ENCODE results near the gene DCDC1. TPM values are rescaled to one million over a fixed set of nuclear protein-coding genes. Genes with fewer than 3 reads are reported as not detected.

DCDC1 gene
- total RNA-seq, 1 donor from 2014 or later, result 0.47 TPM

- no peak for DNase-seq
- no peaks in the 10 kb centered on the region for H3K27me3 Mint-ChIP-seq (ENCODE audit: unreplicated experiment)
- H3K9me3 Mint-ChIP-seq (ENCODE audit: unreplicated experiment), result no peaks in the 10 kb centered on the region
- no peaks in the 10 kb centered on the region for H3K4me1 Mint-ChIP-seq (ENCODE audit: low read depth, unreplicated experiment)
- H3K27ac Mint-ChIP-seq (ENCODE audit: unreplicated experiment), result no peak overlapping the region
- H3K36me3 Mint-ChIP-seq (ENCODE audit: unreplicated experiment), result no peaks in the 10 kb centered on the region
- TF ChIP-seq CTCF (IDR thresholded peaks at IDR 0.05; ENCODE audit: partially characterized antibody, unreplicated experiment), result no peak
- H3K4me3 Mint-ChIP-seq (ENCODE audit: unreplicated experiment), result no peak overlapping the region
Measured at GRCh38 chr11:31248768-31249167, 120.8 kb downstream of the DCDC1 start.

- no peak for TF ChIP-seq CTCF (IDR thresholded peaks at IDR 0.05; ENCODE audit: partially characterized antibody, unreplicated experiment)
- H3K9me3 Mint-ChIP-seq (ENCODE audit: unreplicated experiment), result no peaks in the 10 kb centered on the region
- H3K4me3 Mint-ChIP-seq (ENCODE audit: unreplicated experiment), result no peak overlapping the region
- H3K27ac Mint-ChIP-seq (ENCODE audit: unreplicated experiment), result no peak overlapping the region
- DNase-seq, result no peak
- no peaks in the 10 kb centered on the region for H3K36me3 Mint-ChIP-seq (ENCODE audit: unreplicated experiment)
- no peaks in the 10 kb centered on the region for H3K4me1 Mint-ChIP-seq (ENCODE audit: low read depth, unreplicated experiment)
- H3K27me3 Mint-ChIP-seq (ENCODE audit: unreplicated experiment), result no peaks in the 10 kb centered on the region
Measured at GRCh38 chr11:31247321-31247720, 122.2 kb downstream of the DCDC1 start.

- Mint-ChIP-seq H3K27me3 (ENCODE audit: unreplicated experiment) (no peaks in the 10 kb centered on the region), H3K27ac (ENCODE audit: unreplicated experiment) (no peak overlapping the region), H3K36me3 (ENCODE audit: unreplicated experiment) (no peaks in the 10 kb centered on the region), H3K9me3 (ENCODE audit: unreplicated experiment) (no peaks in the 10 kb centered on the region), H3K4me3 (ENCODE audit: unreplicated experiment) (no peak overlapping the region), H3K4me1 (ENCODE audit: low read depth, unreplicated experiment) (no peaks in the 10 kb centered on the region)
- TF ChIP-seq CTCF (IDR thresholded peaks at IDR 0.05; ENCODE audit: partially characterized antibody, unreplicated experiment), result no peak
- no peak for DNase-seq
Measured at GRCh38 chr11:31246451-31247165, 122.9 kb downstream of the DCDC1 start.

GRCh38 chr11:31243706-31244105 lies 125.8 kb downstream of the DCDC1 start:
- no peak overlapping the region for H3K27ac Mint-ChIP-seq (ENCODE audit: unreplicated experiment)
- H3K4me3 Mint-ChIP-seq (ENCODE audit: unreplicated experiment), result no peak overlapping the region
- H3K4me1 Mint-ChIP-seq (ENCODE audit: low read depth, unreplicated experiment), result no peaks in the 10 kb centered on the region
- no peaks in the 10 kb centered on the region for H3K9me3 Mint-ChIP-seq (ENCODE audit: unreplicated experiment)
- no peak for TF ChIP-seq CTCF (IDR thresholded peaks at IDR 0.05; ENCODE audit: partially characterized antibody, unreplicated experiment)
- H3K27me3 Mint-ChIP-seq (ENCODE audit: unreplicated experiment), result no peaks in the 10 kb centered on the region
- H3K36me3 Mint-ChIP-seq (ENCODE audit: unreplicated experiment), result no peaks in the 10 kb centered on the region
- no peak for DNase-seq

GRCh38 chr11:31240340-31240904 lies 129.1 kb downstream of the DCDC1 start:
- TF ChIP-seq CTCF (IDR thresholded peaks at IDR 0.05; ENCODE audit: partially characterized antibody, unreplicated experiment), result peak; percentile 58
- H3K4me1 Mint-ChIP-seq (ENCODE audit: low read depth, unreplicated experiment), result peaks cover 4% of the 10 kb centered on the region
- H3K4me3 Mint-ChIP-seq (ENCODE audit: unreplicated experiment), result no peak overlapping the region
- no peaks in the 10 kb centered on the region for H3K36me3 Mint-ChIP-seq (ENCODE audit: unreplicated experiment)
- H3K9me3 Mint-ChIP-seq (ENCODE audit: unreplicated experiment), result no peaks in the 10 kb centered on the region
- DNase-seq, result peak; percentile 26
- no peak overlapping the region for H3K27ac Mint-ChIP-seq (ENCODE audit: unreplicated experiment)
- H3K27me3 Mint-ChIP-seq (ENCODE audit: unreplicated experiment), result no peaks in the 10 kb centered on the region
